Psoas muscle (tissue), 8 donors: Measurements from ENCODE around the gene CGB7. TPM values are rescaled to one million over a fixed set of nuclear protein-coding genes. Genes with fewer than 3 reads are reported as not detected.
"Not testable (repeated sequence)": the region's sequence is repeated elsewhere in the genome, so short reads cannot be mapped to it uniquely, and the experiment has no call there.

ENCODE experiments used
- ATAC-seq, 4 donors: fragments of 200-7000 bp; cut with Tn5 transposase; one replicate each; pipeline ENCODE4 v1.9.1; 2020; ENCODE audit warnings: moderate library complexity in 3 of 4, mild to moderate bottlenecking in 2 of 4
- DNase-seq, 2 donors: peaks; one replicate each; pipeline ENCODE4 v3.0.0-alpha.2; 2020
- H3K27ac ChIP-seq: fragments of 200-600 bp; one replicate; pipeline ENCODE4 v1.8.0; 2022
- H3K27me3 ChIP-seq, 3 donors: fragments of 200-600 bp in 1 of 3; one replicate each; pipeline versions ENCODE4 v1.6.1 to v1.8.0; 2013 to 2022; ENCODE audit warnings: low read length in 2 of 3, mild to moderate bottlenecking in 2 of 3, moderate library complexity in 1 of 3; ENCODE audit not compliant: insufficient read depth in 3 of 3
- H3K36me3 ChIP-seq, 2 donors: fragments of 200-600 bp in 1 of 2; one replicate each; pipeline versions ENCODE4 v1.6.1 to v1.8.0; 2013 to 2022; ENCODE audit warnings: low read depth in 1 of 2, mild to moderate bottlenecking in 1 of 2, moderate library complexity in 1 of 2; ENCODE audit not compliant: insufficient read depth in 1 of 2
- H3K4me1 ChIP-seq: fragments of 200-600 bp; one replicate; pipeline ENCODE4 v1.8.0; 2022
- H3K4me3 ChIP-seq: fragments of 200-600 bp; one replicate; pipeline ENCODE4 v1.8.0; 2022; ENCODE audit warnings: mild to moderate bottlenecking
- H3K9me3 ChIP-seq: fragments of 200-600 bp; one replicate; pipeline ENCODE4 v1.8.0; 2022
- WGBS, 3 donors: extraction: QIAGEN DNeasy Blood & Tissue Kit; methylation state at CpG; one replicate each; pipeline versions ENCODE4 v1.1.6 to v1.1.7; 2013; 5-methylcytosine and 5-hydroxymethylcytosine counted together
- intact Hi-C, 2 donors: fragments of 100-400 bp; cut with DNase I; formaldehyde crosslinking; loops; one replicate each; pipeline versions ENCODE4 v1.11.0 to v1.14.2; 2022
- polyA plus RNA-seq, 3 donors: library from polyadenylated mRNA; stranded (reverse); fragments of 200-250 nt; gene quantifications; one replicate each; pipeline ENCODE4 v1.2.3, GENCODE V29; 2013
- total RNA-seq, 4 donors: library from RNA; stranded (reverse); fragmentation: NEBNext Ultra II Directional in 2 of 4; extraction: Animal tissue kit (Norgen Biotek cat#: 25700) in 2 of 4; gene quantifications; one replicate each; pipeline versions ENCODE4 v1.2.1 to v1.2.4, GENCODE V29; 2021 to 2023
- TF ChIP-seq, protein P1 (sequence below): fragments of 200-600 bp; IDR thresholded peaks from one replicate; pipeline ENCODE4 v1.8.0; 2022; ENCODE audit warnings: antibody characterized with exemption
- donor health status: healthy with polysubstance abuse.
- donor health status: DM: no; HTN: no; CAD: no; lungs with moderate emphysema.
- donor health status: Bipolar disorder and iron deficiency.
- donor health status: healthy.
- donor health status: DM: yes; HTN: yes; CAD: no.
- donor health status: DM: no; HTN: no; CAD: no.
- donor health status: DM: no; HTN: no; CAD: no.
- donor health status: DM: yes; HTN: yes; CAD: no.

The CGB7 gene
- total and polyA plus RNA-seq, 7 donors, result 0.20 to 1.1 (median 0.46) TPM

DNA sequence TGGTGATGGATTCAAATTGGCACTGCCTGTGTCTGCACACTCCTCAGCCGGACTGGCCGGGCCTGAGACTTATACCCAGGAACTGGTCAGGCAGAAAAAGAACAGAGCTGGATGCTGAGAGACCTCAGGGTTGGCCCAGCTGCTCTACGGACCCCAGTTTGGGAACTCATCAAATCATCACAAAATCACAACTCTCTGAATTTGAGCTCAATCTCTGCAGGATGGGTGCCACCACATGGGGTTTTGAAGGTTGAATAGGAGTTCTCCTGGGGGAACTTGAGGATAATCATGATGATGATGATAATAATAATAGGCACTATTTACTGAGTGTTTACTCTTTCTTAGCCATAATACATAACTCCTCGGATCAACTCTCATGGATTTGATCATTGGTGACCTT, 14.9 kb downstream of the CGB7 start:
- intact Hi-C loops, ATAC-seq, H3K4me3 ChIP-seq, H3K4me1 ChIP-seq, H3K27ac ChIP-seq, H3K9me3 ChIP-seq, H3K27me3 ChIP-seq, DNase-seq, H3K36me3 ChIP-seq: not testable (repeated sequence)
- WGBS, 3 donors, result 79 to 84% (median 82%) methylated on average over 2 of the region's 4 CpGs

DNA sequence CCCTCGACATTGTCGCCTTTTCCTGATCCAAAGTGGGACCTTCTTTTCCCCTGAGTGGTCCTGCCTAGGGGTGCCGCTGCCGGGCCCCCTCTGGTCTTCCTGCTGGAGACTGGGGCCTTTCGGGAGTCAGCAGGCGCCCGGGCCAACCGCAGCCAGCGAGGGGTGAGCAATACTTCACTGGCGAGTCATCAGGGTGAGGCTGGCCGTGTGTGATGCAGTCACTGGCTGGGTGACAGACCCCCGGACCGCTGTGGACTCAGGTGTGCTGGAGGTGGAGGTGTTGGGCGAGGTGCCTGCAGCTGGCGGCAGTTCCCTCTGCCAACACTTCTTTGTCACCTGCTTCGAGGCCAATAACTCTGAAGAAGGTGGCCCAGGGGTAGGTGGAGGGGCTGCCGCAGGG, 15.4 kb downstream of the CGB7 start:
- Histone ChIP-seq H3K36me3 (no peaks in the 10 kb centered on the region), H3K27ac (no peak overlapping the region), H3K4me3 (no peak overlapping the region), H3K27me3 (no peaks in the 10 kb centered on the region), H3K9me3 (no peaks in the 10 kb centered on the region), H3K4me1 (no peaks in the 10 kb centered on the region)
- intact Hi-C loops, result no loop called here
- ATAC-seq (no peak), DNase-seq (no peak)
- TF ChIP-seq, protein P1, sequence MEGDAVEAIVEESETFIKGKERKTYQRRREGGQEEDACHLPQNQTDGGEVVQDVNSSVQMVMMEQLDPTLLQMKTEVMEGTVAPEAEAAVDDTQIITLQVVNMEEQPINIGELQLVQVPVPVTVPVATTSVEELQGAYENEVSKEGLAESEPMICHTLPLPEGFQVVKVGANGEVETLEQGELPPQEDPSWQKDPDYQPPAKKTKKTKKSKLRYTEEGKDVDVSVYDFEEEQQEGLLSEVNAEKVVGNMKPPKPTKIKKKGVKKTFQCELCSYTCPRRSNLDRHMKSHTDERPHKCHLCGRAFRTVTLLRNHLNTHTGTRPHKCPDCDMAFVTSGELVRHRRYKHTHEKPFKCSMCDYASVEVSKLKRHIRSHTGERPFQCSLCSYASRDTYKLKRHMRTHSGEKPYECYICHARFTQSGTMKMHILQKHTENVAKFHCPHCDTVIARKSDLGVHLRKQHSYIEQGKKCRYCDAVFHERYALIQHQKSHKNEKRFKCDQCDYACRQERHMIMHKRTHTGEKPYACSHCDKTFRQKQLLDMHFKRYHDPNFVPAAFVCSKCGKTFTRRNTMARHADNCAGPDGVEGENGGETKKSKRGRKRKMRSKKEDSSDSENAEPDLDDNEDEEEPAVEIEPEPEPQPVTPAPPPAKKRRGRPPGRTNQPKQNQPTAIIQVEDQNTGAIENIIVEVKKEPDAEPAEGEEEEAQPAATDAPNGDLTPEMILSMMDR, result no peak
- 78 to 82% (median 81%) methylated on average over 17 of the region's 17 CpGs for WGBS, 3 donors

DNA sequence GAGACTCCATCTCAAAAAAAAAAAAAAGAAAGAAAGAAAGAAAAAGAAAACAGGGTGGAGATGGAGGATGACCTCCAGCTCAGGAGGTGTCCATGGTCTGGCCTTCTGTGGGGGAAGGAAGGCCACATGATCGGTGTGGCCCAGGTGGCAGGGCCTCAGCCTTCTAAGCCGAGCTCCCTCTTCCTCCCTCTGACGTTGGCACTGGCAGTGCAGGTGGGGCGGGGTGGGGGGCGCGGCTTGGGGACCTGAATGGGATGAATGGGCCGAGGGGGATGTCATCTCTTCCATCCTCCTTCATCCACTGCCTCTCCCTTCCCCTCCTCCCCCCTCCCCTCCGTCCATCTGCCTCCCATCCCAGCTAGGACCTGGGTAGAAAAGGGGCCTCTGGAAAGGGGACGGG, 17.8 kb downstream of the CGB7 start:
- H3K4me1 ChIP-seq, DNase-seq, H3K27ac ChIP-seq, H3K9me3 ChIP-seq, H3K36me3 ChIP-seq, H3K4me3 ChIP-seq, intact Hi-C loops, ATAC-seq, H3K27me3 ChIP-seq: not testable (repeated sequence)
- 58 to 72% (median 62%) methylated on average over 7 to 9 of the region's 9 CpGs for WGBS, 3 donors

DNA sequence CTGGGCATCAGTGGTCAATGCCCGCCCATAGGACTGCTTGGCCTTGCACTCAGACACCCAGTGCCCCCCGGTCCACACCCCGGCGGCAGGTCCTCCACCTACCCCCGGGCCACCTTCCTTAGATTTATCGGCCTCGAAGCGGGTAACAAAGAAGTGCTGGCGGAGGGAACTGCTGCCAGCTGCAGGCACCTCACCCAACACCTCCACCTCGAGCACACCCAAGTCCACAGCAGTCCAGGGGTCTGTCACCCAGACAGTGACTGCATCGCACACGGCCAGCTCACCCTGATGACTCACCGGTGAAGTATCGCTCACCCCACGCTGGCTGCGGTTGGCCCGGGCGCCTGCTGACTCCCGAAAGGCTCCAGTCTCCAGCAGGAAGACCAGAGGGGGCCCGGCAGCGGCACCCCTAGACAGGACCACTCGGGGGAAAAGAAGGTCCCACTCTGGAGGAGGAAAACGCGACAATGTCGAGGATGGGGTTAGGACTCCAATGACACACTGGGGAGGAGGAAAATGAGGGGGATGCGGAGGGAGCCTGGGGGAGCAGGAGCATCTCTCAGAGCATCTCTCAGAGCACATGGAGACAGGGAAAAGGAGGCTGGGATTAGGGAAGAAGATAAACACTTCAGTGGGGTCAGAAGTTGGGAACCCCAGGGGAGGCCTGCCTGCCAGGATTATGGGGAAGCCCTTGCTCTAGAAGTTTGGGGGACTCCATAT, 18.8 kb downstream of the CGB7 start:
- WGBS, 3 donors, result 78 to 87% (median 86%) methylated on average over 22 to 26 of the region's 26 CpGs
- ATAC-seq, H3K4me3 ChIP-seq, H3K27me3 ChIP-seq, DNase-seq, H3K9me3 ChIP-seq, intact Hi-C loops, H3K4me1 ChIP-seq, H3K27ac ChIP-seq, H3K36me3 ChIP-seq: not testable (repeated sequence)

DNA sequence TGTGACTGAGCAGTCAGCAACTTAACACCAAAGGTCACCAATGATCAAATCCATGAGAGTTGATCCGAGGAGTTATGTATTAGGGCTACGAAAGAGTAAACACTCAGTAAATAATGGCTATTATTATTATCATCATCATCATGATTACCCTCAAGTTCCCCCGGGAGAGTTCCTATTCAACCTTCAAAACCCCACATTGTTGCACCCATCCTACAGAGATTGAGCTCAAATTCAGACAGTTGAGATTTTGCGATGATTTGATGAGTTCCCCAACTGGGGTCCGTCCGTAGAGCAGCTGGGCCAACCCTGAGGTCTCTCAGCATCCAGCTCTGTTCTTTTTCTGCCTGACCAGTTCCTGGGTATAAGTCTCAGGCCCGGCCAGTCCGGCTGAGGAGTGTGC, 19.4 kb downstream of the CGB7 start:
- H3K36me3 ChIP-seq, H3K27ac ChIP-seq, H3K4me1 ChIP-seq, H3K27me3 ChIP-seq, DNase-seq, H3K4me3 ChIP-seq, intact Hi-C loops, H3K9me3 ChIP-seq, ATAC-seq: not testable (repeated sequence)
- 86 to 92% (median 92%) methylated on average over 5 to 7 of the region's 8 CpGs for whole genome bisulfite sequencing, 3 donors

DNA sequence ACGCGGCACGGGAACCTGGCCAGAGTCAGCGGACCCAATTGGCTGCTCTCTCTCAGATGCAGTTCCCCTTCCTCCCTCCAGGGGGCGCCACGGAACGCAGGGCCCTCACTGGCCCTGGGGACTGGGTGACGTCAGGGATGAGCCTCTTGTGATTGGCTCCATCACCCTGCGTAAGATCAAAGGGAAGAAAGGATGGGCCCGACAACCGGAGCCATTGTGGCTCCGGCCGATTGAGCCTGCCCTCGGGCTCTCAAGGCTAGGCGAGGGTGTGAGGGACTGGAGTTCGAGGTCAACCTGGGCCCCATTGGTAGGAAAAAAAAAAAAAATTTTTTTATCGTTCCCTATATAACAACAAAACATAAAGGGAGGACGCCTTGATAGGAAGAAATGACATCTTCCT, 20.7 kb downstream of the CGB7 start, which contains the start of gene CGB1:
TSS of gene CGB1 (minus strand) at position 81 of the 400 bp plus-strand sequence. CDS start 184 bp downstream, outside the sequence.
- H3K27ac ChIP-seq, DNase-seq, intact Hi-C loops, H3K4me1 ChIP-seq, H3K36me3 ChIP-seq, H3K9me3 ChIP-seq, H3K27me3 ChIP-seq, H3K4me3 ChIP-seq: not testable (repeated sequence)
- peak in 3 of 4 donors; percentile 30 to 57 (median 57) for ATAC-seq
- 50 to 51% (median 51%) methylated on average over 17 to 18 of the region's 18 CpGs for whole genome bisulfite sequencing, 3 donors
- TF ChIP-seq, protein P1, result peak; percentile 39
